ENCODE results near the gene PPIL4. TPM values are rescaled to one million over a fixed set of nuclear protein-coding genes. Genes with fewer than 3 reads are reported as not detected.

The PPIL4 gene, protein sequence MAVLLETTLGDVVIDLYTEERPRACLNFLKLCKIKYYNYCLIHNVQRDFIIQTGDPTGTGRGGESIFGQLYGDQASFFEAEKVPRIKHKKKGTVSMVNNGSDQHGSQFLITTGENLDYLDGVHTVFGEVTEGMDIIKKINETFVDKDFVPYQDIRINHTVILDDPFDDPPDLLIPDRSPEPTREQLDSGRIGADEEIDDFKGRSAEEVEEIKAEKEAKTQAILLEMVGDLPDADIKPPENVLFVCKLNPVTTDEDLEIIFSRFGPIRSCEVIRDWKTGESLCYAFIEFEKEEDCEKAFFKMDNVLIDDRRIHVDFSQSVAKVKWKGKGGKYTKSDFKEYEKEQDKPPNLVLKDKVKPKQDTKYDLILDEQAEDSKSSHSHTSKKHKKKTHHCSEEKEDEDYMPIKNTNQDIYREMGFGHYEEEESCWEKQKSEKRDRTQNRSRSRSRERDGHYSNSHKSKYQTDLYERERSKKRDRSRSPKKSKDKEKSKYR
- 10 to 100 TPM; 63.1 to 69.5 (median 65.7) TPM for polyA plus RNA-seq (ENCODE audit: insufficient read length in 3 of 3)

DNA sequence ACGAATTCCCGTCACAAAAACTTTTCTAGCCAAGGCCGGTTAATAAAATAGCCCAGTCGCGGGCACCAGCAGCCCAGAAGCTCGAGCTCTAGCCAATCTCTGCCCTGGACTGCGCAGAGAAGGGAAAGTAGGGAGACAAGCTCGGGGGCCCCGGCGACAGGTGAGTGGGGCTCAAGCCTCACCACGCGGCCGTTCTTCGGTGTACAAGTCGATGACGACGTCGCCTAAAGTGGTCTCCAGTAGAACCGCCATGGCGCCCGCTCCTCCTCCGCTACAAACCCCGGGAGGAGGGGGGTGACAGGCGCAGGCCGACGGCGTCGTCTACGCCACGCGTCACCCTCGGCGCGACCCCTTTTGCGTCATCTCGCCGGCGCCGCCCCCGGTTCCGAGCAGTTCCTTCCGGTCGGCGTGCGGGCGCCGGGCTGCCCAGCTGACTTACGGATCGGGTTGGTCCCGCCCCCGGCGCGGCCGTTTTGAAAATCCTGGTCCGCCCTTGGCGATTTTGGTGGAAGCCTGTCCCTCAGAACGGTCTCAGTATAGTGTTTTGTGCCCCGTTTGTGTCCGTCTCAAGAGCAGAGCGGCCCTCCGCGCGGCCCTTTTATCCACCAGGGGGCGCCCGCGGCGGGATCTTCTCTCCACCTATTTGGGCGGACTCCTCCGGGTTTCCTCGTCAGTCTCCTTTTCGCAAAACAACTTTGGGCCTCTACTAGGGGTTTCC lies at the start of gene PPIL4:
PPIL4 (minus strand) TSS at position 290 of the 718 bp plus-strand sequence; CDS start at position 252, 38 bp downstream.
- DNase-seq (ENCODE audit: low read depth in 3 of 3, low spot score in 2 of 3) = peak; percentile 88 to 90 (median 88)

DNA sequence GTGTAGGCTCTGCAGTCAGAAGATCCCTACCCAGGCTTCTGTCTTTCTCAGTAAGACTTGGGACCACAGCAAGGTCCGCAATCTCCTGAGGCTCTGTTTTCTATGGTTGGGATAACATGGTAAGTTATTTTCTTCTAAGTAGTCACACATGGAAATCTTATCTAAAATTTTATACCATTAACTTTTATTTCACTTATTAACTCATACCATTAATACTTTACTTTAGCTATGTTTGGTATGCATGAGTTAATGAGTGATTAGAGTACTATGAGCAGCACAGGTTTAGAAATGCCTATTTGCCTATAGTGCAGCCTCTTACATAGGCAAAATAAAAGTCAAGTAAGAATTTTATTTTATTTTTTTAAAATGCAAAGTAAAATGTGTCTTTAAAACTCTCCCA lies 47.6 kb upstream of the PPIL4 start:
- peak in 2 of 3 donors; percentile 5 to 16 for DNase-seq (ENCODE audit: low read depth in 3 of 3, low spot score in 2 of 3)

DNA sequence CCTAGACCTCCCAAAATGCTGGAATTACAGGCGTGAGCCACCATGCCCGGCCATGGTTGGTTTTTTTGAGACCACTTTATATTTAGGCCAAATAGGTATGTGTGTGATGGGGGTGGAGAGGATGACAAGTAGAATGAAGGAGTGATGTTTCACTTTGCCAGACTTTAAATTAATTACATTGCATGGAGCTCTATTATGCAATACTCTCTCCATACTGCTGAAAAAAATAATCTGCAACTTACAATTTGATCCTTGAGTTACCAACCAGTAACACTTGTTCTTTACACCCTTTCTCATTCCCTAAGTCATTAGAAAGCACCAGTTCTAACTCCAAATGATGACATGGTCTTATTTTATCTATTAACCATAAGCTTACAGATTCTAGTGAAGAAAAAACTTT lies 47.1 kb upstream of the PPIL4 start:
- no peak for DNase-seq (ENCODE audit: low read depth in 3 of 3, low spot score in 2 of 3)

DNA sequence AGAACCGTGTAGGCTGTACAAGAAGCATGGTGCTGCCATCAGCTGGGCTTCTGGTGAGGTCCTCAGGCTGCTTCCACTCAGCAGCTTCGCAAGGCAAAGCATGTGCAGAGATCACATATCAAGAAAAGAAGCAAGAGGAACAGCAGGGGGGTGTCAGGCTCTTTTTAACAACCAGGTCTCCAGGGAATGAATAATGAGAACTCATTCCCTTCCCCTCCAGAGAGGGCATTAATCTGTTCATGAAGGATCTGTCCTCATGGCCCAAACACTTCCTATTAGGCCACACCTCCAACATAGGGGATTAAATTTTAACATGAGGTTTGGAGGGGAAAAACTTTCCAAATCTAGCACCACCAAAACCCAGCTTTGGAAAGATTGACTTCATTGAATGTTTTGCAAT lies 40.3 kb upstream of the PPIL4 start:
- DNase-seq (ENCODE audit: low read depth in 3 of 3, low spot score in 2 of 3) = no peak

DNA sequence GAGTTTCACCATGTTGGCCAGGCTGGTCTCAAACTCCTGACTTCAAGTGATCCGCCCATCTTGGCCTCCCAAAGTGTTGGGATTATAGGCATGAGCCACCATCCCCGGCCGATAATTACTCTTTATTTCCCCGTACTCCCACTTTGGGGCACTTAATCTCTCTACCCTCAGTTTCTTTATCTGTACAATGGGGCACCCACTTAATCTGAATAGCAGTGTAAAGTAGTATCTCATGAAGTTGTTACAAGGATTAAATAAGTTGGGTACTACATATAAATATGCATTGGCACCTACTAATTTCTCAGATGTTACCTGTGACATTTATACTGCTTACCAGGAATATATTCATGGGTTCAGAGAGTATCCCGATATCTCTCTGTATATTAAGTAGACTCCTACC lies 35.5 kb upstream of the PPIL4 start:
- no peak for DNase-seq (ENCODE audit: low read depth in 3 of 3, low spot score in 2 of 3)

DNA sequence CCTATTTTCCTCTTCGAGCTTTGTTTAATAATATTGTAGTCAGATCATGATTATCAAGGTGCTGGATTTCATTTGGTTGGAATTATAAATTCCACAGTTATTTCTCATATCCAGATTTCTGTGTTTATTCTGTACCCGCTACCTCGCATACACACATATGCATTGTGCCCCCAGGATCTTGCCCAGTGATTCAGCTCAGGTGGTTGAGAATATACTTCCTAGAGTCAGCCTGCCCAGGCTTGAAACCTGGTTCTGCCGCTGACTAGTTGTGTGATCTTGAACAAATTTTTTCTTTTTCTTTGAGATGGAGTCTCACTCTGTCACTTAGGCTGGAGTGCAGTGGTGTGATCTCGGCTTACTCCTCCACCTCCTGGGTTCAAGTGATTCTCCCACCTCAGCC lies 35.0 kb upstream of the PPIL4 start:
- DNase-seq (ENCODE audit: low read depth in 3 of 3, low spot score in 2 of 3) = no peak

DNA sequence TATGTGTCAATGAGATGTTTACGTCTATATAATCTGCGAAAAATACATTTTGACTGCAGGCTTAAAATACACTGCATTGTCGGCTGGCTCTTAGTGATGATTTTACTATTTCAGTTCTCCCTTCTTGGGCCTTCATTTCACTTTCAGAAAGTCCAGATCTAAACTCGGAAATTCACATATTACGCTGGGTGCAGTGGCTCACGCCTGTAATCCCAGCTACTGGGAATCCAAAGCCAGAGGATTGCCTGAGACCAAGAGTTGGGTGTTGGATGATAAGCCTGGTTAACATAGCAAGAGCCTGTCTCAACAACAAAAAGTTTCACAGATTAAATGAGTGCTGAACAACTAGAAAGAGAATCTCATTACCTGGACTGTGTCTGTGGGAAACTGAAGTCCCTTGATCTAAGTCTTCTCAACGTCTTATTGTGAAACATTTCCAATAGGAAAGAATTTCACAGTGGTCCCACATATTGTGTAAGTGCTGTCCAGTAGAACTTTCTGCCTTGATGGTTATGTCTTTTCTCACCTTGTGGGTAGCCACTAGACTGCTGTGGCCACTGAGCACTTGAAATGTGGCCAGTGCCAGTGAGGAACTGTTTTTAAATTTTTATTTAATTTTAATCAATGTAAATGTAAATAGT lies 22.2 kb upstream of the PPIL4 start:
- no peak for DNase-seq (ENCODE audit: low read depth in 3 of 3, low spot score in 2 of 3)

DNA sequence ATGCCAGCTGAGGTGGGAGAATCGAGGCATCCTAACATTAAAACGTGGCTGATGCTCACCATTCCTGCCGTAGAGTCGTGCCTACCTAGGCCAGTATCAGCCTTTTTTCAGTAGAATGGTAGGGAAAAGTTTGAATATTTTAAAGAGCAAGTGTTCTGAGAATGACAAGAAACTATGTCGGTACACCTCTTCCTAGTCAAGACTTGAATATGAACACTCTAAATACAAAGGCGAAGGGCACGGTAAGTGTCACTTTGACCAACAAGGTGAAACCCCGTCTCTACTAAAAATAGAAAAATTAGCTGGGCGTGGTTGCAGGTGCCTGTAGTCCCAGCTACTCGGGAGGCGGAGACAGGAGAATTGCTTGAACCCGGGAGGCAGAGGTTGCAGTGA lies 21.3 kb upstream of the PPIL4 start:
- no peak for DNase-seq (ENCODE audit: low read depth in 3 of 3, low spot score in 2 of 3)

DNA sequence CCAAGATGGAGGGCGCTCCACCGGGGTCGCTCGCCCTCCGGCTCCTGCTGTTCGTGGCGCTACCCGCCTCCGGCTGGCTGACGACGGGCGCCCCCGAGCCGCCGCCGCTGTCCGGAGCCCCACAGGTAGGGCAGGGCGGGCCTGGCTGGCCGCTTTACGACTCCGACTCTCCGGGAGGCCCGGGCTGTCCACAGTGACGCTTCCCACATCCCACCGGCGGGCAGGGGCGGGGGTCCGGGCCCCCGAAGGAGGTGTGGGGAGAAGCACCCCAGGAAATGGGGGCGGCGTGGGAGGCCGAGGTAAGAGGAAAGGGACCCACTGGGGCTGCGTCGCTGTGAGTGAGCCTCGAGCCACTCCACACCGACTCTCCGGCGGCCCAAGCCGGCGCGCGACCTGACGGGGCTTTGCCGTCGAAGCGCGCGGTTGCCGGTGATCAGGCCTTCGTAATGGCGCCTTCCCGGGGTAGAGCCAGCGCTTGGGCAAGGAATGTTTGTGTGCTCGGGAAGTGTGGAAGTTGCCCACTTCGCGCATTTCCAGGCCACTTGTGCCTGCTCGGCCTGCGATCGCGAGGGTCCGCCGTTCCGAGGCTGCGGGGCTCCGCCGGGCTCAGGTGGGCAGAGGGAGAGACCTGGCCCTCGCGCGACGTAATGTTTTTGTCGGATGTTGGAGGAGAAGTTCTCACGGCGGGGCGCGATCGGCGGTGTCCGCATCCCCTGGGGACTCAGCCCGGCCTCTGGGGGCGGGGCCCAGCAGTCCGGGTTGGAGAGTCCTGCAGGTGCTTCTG lies 20.8 kb upstream of the PPIL4 start:
- peak in 1 of 3 donors; percentile 45 for DNase-seq (ENCODE audit: low read depth in 3 of 3, low spot score in 2 of 3)

DNA sequence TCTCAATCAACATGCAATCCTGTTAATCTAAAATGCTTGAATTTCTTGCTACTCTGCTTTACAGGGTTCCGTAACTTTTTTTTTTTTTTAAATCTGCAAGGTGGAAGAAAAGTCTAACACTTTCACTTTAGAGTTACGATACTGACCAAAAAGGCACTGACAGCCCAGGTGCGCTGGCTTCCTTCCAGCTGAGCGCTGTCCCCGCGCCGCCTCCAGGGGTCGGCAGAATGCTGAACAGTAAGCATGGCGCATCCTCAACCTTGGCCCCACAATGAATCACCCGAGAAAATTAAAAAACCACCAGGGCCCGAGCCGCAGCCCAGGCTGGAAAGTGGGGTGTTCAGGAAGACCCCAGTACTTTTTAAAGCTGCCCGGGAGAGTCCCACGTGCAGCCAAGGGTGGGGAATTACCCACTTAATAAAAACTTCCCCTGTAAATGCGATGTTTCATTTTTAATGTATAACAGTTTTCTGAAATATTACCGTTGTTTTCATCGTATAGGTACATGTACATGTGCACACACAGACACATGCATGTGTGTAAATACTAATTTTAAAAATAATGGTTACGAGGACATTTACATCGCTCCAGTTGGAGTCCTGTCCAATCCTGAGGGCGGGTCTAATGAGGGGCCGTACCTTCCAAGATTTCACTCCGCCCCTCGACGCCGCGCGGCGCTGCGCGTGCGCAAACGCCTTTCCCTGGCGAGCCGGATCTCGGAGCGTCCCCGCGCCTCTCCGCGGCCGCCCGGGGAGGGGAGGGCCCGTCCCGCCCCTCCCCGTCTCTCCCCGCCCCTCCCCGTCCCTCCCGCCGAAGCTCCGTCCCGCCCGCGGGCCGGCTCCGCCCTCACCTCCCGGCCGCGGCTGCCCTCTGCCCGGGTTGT lies 19.9 kb upstream of the PPIL4 start, which contains the start of gene GINM1:
GINM1 (plus strand) TSS at position 849 of the 883 bp plus-strand sequence. CDS start 40 bp downstream, outside the sequence.
- DNase-seq (ENCODE audit: low read depth in 3 of 3, low spot score in 2 of 3) = peak; percentile 89 to 90 (median 89)

DNA sequence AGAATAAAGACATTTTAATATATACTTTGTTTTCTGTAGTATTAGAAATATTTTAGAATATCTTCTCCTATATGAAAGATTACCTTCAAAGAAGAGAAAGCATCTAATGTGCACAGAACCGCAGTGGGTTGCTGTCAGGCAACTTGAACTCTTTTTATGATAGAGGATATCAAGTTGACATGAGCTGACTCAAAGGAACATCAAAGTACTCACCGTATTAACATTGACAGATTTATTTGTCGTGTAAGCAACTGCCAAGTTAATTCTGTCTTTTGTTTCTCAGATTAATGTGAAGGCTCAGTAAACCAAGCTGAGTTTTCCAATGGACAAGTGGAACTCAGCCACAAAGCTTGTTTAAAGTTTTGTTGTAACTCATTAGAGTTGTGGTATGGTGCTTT lies 18.1 kb upstream of the PPIL4 start:
- no peak for DNase-seq (ENCODE audit: low read depth in 3 of 3, low spot score in 2 of 3)

DNA sequence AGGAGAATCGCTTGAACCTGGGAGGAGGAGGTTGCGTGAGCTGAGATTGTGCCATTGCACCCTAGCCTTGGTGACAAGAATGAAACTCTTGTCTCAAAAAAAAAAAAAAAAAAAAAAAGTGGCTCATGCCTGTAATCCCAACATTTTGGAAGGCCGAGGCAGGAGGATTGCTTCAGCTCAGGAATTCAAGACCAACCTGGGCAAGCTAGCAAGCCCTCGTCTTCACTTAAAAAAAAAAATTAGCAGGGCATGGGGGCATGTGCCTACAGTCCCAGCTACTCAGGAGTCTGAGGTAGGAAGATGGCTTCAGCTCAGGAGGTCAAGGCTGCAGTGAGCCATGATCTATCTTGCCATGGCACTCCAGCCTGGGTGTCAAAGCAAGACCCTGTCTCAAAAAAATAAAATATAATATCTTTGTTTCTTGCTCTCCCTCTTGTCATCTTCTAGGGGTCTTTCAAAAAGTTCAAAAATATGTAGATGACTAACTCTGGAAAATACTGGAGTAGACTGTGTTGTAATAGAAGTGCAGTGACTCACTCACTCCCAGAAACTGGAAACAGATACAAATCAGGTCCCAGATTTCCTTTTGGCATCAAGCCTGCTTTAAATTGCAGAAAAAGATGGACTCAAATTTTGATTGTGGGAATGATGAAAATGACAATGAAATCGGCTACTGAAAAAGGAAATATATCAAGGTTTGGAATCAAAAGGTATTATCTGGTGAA lies 17.5 kb upstream of the PPIL4 start:
- DNase-seq (ENCODE audit: low read depth in 3 of 3, low spot score in 2 of 3) = no peak

DNA sequence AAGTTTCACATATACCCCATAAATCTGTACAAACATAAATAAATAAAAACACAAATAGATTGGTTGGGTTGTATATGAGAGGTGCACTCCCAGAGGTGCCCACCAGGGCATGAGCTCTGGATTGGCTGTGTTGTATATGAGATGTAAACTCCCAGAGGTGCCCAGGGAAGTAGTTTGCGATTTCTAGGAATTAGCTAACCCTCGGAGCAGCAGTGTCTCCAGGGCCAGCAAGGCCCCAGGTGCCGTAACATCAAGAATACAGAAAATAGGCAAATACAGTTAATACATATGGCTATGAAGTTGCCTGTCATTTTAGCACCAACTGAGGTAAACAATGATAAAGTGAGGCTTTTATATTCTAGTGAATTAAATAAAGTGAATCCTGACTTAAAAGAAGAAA lies 14.9 kb upstream of the PPIL4 start:
- DNase-seq (ENCODE audit: low read depth in 3 of 3, low spot score in 2 of 3) = no peak

DNA sequence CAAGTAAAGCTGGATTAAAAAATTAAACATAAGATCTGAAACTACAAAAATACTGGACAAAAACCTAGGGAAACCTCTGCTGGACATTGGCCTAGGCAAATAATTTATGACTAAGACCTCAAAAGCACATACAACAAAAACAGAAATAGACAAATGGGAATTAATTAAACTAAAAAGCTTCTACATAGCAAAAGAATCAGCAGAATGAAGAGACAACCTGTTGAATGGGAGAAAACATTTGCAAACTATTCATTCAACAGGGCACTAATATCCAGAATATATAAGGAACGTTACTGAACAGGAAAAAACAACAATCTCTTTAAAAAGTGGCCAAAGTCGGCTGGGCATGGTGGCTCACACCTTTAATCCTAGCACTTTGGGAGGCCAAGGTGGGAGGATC lies 13.5 kb upstream of the PPIL4 start:
- no peak for DNase-seq (ENCODE audit: low read depth in 3 of 3, low spot score in 2 of 3)

DNA sequence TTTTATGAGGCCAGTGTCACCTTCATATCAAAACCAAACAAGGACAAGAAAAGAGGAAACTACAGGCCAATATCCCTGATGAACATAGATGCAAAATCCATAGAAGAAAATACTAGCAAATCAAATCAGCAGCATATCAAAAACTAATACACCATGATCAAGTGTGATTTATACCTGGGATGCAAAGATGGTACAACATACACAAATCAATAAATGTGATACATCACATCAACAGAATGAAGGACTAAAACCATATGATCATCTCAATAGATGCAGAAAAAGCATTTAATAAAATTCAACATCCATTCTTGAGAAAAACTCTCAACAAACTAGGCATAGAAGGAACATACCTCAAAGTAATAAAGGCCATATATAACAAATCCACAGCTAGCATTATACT lies 12.2 kb upstream of the PPIL4 start:
- no peak for DNase-seq (ENCODE audit: low read depth in 3 of 3, low spot score in 2 of 3)

DNA sequence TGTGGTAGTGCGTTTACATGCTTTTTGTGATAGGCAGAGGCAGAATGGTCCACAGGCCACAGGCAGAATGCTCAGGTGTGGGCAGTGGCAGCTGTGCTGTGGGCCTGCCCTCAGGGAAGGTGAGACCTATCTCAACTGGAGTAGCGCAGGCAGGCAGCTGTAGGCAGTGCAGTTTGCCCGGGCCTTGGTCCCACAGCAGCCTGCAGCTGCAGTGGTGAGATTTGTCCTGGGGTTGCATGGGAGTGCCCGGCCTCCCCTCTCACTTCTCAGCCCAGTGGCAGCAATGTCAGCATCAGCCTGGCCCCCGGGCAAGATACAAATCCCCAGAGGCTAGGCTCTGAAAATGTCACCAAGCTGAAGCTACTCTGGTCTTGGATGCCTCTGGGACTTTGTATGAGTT lies 6.1 kb upstream of the PPIL4 start:
- no peak for DNase-seq (ENCODE audit: low read depth in 3 of 3, low spot score in 2 of 3)

DNA sequence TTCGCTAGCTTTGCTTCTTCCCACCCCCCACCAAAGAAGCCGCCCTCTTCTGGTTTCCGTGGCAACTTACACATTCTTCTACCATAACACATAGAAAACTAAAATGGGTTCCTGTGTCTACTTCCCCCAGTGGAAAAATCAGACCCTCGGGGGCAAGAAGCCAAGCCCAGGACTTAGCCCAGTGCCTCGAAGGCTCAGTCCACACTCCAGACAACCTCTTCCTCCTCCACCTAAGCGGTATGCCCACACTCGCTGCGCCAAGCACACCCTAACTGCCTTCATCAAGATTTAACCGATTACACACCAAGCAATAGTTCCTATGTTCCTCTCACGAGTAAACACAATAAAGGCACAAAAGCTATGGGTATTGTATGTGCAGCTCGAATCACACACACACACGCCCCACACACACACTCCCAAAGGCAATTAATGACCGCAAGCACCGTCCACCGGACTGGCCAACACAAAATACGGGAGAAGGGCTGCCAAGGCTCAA lies 537 bp downstream of the PPIL4 start:
- peak; percentile 43 to 56 (median 51) for DNase-seq (ENCODE audit: low read depth in 3 of 3, low spot score in 2 of 3)

DNA sequence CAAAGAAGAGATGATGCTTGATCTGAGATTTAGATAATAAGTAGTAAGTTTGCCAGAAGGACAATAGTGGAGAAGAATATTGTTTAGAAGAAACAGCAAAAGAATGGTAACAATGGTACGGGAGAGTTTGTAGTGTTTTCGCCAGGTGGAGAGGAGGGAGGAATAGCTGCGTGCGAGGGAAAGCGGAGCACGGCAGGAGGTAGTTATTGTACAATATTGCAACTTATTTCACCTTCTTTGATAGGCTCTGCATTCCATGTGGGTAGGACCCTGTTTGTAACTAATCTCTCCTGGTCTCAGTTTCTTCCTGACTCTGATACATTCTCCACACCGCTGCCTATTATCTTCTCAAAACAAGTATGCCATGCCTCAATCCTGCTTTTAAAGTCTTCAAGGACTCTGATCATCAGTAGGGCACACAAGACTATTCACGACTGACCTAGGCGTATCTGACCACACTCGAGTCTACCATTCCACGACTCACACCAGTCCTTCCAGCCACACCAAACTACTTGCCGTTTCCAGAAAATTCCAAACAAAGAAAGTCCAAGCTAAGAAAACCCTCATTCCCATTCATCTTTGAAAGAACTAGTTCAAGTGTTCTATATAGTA lies 1.1 kb downstream of the PPIL4 start:
- DNase-seq (ENCODE audit: low read depth in 3 of 3, low spot score in 2 of 3) = no peak
